Ovary (tissue), 9 donors: ENCODE measurements around the gene SLC9A6. TPM values are rescaled to one million over a fixed set of nuclear protein-coding genes. Genes with fewer than 3 reads are reported as not detected.

Experiments used
- DNase-seq, 5 donors: peaks; one replicate each; pipeline ENCODE4 v3.0.0-alpha.2; 2019 to 2020
- H3K27ac ChIP-seq, 2 donors: fragments of 200-600 bp; one replicate each; pipeline versions ENCODE4 v1.5.1 to v1.8.0; 2019 to 2022
- H3K27me3 ChIP-seq: fragments of 200-600 bp; one replicate; pipeline ENCODE4 v1.8.0; 2022
- H3K36me3 ChIP-seq: fragments of 200-600 bp; sonication (generic); one replicate; pipeline ENCODE4 v1.5.1; 2019
- H3K4me1 ChIP-seq: one replicate; pipeline ENCODE4 v1.8.1; 2013; ENCODE audit warnings: mild to moderate bottlenecking, moderate library complexity; ENCODE audit not compliant: insufficient read depth
- H3K4me3 ChIP-seq: fragments of 200-600 bp; sonication (generic); one replicate; pipeline ENCODE4 v1.5.1; 2017
- H3K9me3 ChIP-seq, 2 donors: fragments of 200-600 bp in 1 of 2; sonication (generic) in 1 of 2; one replicate each; pipeline versions ENCODE4 v1.5.1 to v1.8.1; 2013 to 2019; ENCODE audit warnings: mild to moderate bottlenecking in 1 of 2, moderate library complexity in 1 of 2
- CTCF ChIP-seq, 3 donors: fragments of 450-650 bp in 2 of 3; fragments of 200-600 bp in 1 of 3; IDR thresholded peaks; one replicate each; pipeline versions ENCODE4 v1.5.1 to v1.8.0; 2016 to 2022; ENCODE audit warnings: antibody characterized with exemption in 3 of 3, mild to moderate bottlenecking in 1 of 3
- EP300 ChIP-seq: sonication (generic); formaldehyde crosslinking; IDR thresholded peaks from one replicate; pipeline ENCODE4 v1.6.1; 2017; ENCODE audit warnings: antibody characterized with exemption
- POLR2A ChIP-seq: fragments of 450-650 bp; IDR thresholded peaks from one replicate; pipeline ENCODE4 v1.6.1; 2017; ENCODE audit warnings: antibody characterized with exemption, mild to moderate bottlenecking, moderate library complexity
- WGBS, 3 donors: extraction: QIAGEN DNeasy Blood & Tissue Kit in 1 of 3; methylation state at CpG; one replicate each; pipeline versions ENCODE4 v1.1.5 to v1.1.7; 2013 to 2017; 5-methylcytosine and 5-hydroxymethylcytosine counted together
- intact Hi-C, 4 donors: fragments of 100-400 bp; cut with DNase I; formaldehyde crosslinking; loops; one replicate each; pipeline versions ENCODE4 v1.11.0 to v1.15.1; 2022 to 2023
- polyA plus RNA-seq, 2 donors: library from polyadenylated mRNA; stranded (reverse); fragments of 200-250 nt in 1 of 2; fragments of 350-450 nt in 1 of 2; fragmentation: Illumina TruSeq in 1 of 2; extraction: RNeasy Lipid Tissue Mini Kit (QIAGEN cat#74804) in 1 of 2; gene quantifications; one replicate each; pipeline ENCODE4 v1.2.3, GENCODE V29; 2013 to 2014
- total RNA-seq, 7 donors: library from RNA; depleted of rRNA in 2 of 7; stranded (reverse); fragments of >200 nt in 2 of 7; fragmentation: NEBNext Ultra II Directional in 3 of 7; extraction: Animal tissue kit (Norgen Biotek cat#: 25700) in 3 of 7; gene quantifications; one replicate each; pipeline versions ENCODE4 v1.1.0 to v1.2.4, GENCODE V29; 2016 to 2023
- donor health status: DM: no; HTN: no; CAD: no; lungs with moderate emphysema.
- donor health status: DM: no; HTN: no; CAD: no.
- donor health status: Bipolar disorder and iron deficiency.
- donor health status: DM: yes; HTN: yes; CAD: no.
- donor health status: DM: no; HTN: no; CAD: no.
- donor health status: DM: yes; HTN: yes; CAD: no.

SLC9A6 gene
- total and polyA plus RNA-seq, 9 donors: 9.2 to 18.6 (median 12.7) TPM

- intact Hi-C loops: no loop called here
- 56 to 68% (median 67%) methylated on average over 3 of the region's 3 CpGs for WGBS, 3 donors
- H3K27ac ChIP-seq: no peak overlapping the region
- no peak for DNase-seq
- H3K27me3 ChIP-seq: no peaks in the 10 kb centered on the region
- no peak overlapping the region for H3K4me3 ChIP-seq
- no peak for TF ChIP-seq POLR2A
- TF ChIP-seq EP300: no peak
- TF ChIP-seq CTCF (IDR thresholded peaks at IDR 0.05): no peak
- no peaks in the 10 kb centered on the region for H3K4me1 ChIP-seq
- no peaks in the 10 kb centered on the region for H3K36me3 ChIP-seq
- H3K9me3 ChIP-seq: no peaks in the 10 kb centered on the region
Measured at GRCh38 chrX:136094962-136095361, 109.7 kb downstream of the SLC9A6 start.

Other genes starting within 250 kb of the SLC9A6 start
- gene CT45A3, start 217.2 kb upstream of the SLC9A6 start, total RNA-seq: 1 to 10 TPM in 1 of 7 donors, under 1 TPM in 1, not detected in 5; 0.20 to 1.8 TPM
- gene CT45A3, start 217.2 kb upstream of the SLC9A6 start, polyA plus RNA-seq: not detected
- 1 to 10 TPM in 1 of 7 donors, not detected in 6; 6.4 TPM for gene CT45A5, start 199.9 kb upstream of the SLC9A6 start, total RNA-seq
- not detected for gene CT45A5, start 199.9 kb upstream of the SLC9A6 start, polyA plus RNA-seq
- not detected for gene CT45A6, start 182.6 kb upstream of the SLC9A6 start, total RNA-seq
- gene CT45A6, start 182.6 kb upstream of the SLC9A6 start, polyA plus RNA-seq: not detected
- not detected for gene CT45A2, start 165.4 kb upstream of the SLC9A6 start, total RNA-seq
- not detected for gene CT45A2, start 165.4 kb upstream of the SLC9A6 start, polyA plus RNA-seq
- gene CT45A7, start 148.2 kb upstream of the SLC9A6 start, total RNA-seq: not detected
- not detected for gene CT45A7, start 148.2 kb upstream of the SLC9A6 start, polyA plus RNA-seq
- not detected for gene CT45A8, start 130.9 kb upstream of the SLC9A6 start, total RNA-seq
- gene CT45A8, start 130.9 kb upstream of the SLC9A6 start, polyA plus RNA-seq: not detected
- gene CT45A9, start 113.6 kb upstream of the SLC9A6 start, total RNA-seq: not detected
- not detected for gene CT45A9, start 113.6 kb upstream of the SLC9A6 start, polyA plus RNA-seq
- gene CT45A10, start 92.0 kb upstream of the SLC9A6 start, total RNA-seq: under 1 TPM in 1 of 7 donors, not detected in 6; 0.92 TPM
- not detected for gene CT45A10, start 92.0 kb upstream of the SLC9A6 start, polyA plus RNA-seq
- gene SAGE1, start 91.7 kb upstream of the SLC9A6 start, total RNA-seq: not detected
- gene SAGE1, start 91.7 kb upstream of the SLC9A6 start, polyA plus RNA-seq: not detected
- gene MMGT1, start 11.4 kb upstream of the SLC9A6 start, total RNA-seq: 10 to 100 TPM; 19.1 to 27.1 (median 23.6) TPM
- 10 to 100 TPM; 12.1 to 30.3 TPM for gene MMGT1, start 11.4 kb upstream of the SLC9A6 start, polyA plus RNA-seq
- 100 to 1,000 TPM in 3 of 7 donors, 10 to 100 TPM in 4; 62.0 to 313 (median 98.5) TPM for gene FHL1, start 162.1 kb downstream of the SLC9A6 start, total RNA-seq
- 100 to 1,000 TPM in 1 of 2 donors, 10 to 100 TPM in 1; 97.0 to 508 TPM for gene FHL1, start 162.1 kb downstream of the SLC9A6 start, polyA plus RNA-seq